ENCODE measurements around the gene SCUBE1. TPM values are rescaled to one million over a fixed set of nuclear protein-coding genes. Genes with fewer than 3 reads are reported as not detected.
A peak's percentile ranks its signal among the peaks of the same experiment; 100 is the strongest.

The SCUBE1 gene
- total and polyA plus RNA-seq, 2 donors (not counting 3 experiments of a cell fraction or from before 2014, with no cell fraction given) = 0.07 TPM; not detected in 1

GRCh38 chr22:43326331-43327156 lies 16.6 kb downstream of the SCUBE1 start:
- Histone ChIP-seq H3K9ac (replicated peaks; ENCODE audit: extremely low read depth, insufficient read depth, low read length) (no peak overlapping the region), H3K27ac (ENCODE audit: insufficient read depth, low read depth, low read length) (no peak overlapping the region), H3K9me1 (replicated peaks; ENCODE audit: control insufficient read depth, extremely low read depth, insufficient read depth, low read length) (no peaks in the 10 kb centered on the region), H3K79me2 (ENCODE audit: control insufficient read depth, insufficient read depth, low read length) (no peaks in the 10 kb centered on the region), H3K4me2 (ENCODE audit: insufficient read depth, low read length) (no peak overlapping the region), H3K36me3 (ENCODE audit: control insufficient read depth in 2 of 2, extremely low read depth in 1 of 2, insufficient read depth in 2 of 2, low read length in 2 of 2) (no peaks in the 10 kb centered on the region), H3K4me1 (ENCODE audit: control insufficient read depth, extremely low read depth, insufficient read depth, low read length) (no peaks in the 10 kb centered on the region), H3K9me3 (replicated peaks; ENCODE audit: control insufficient read depth, insufficient read depth, low read length) (no peaks in the 10 kb centered on the region), H3K27me3 (ENCODE audit: control insufficient read depth in 2 of 2, insufficient read depth in 2 of 2, low read length in 2 of 2) (peaks cover 0 to 2% of the 10 kb centered on the region in 2 experiments), H4K20me1 (replicated peaks; ENCODE audit: control insufficient read depth, extremely low read depth, insufficient read depth, low read length) (no peaks in the 10 kb centered on the region), H2AFZ (ENCODE audit: low read depth, low read length) (no peak overlapping the region), H3K4me3 (replicated peaks in 1 of 3; ENCODE audit: insufficient read depth in 1 of 3, low read depth in 1 of 3, low read length in 3 of 3) (no peak overlapping the region)
- POLR2A ChIA-PET = no interaction called here
- no peak for FAIRE-seq
- BruUV-seq (replicated peaks) = no TSS peak
- peak; percentile 41 for DNase-seq (ENCODE audit: low read depth, low spot score)
- no peak for TF ChIP-seq CTCF (IDR thresholded peaks at IDR 0.05; ENCODE audit: extremely low read depth in 1 of 2, insufficient read depth in 1 of 2, low read depth in 1 of 2, low read length in 2 of 2)
- dilution Hi-C loops (cut with MboI; ENCODE audit: extremely low pct_ligation_motif_present, low sequenced_read_pairs) (no loop called here), intact Hi-C loops (cut with micrococcal nuclease) (no loop called here)
- CTCF ChIA-PET = interaction anchor here (1.1 to 2.1 kb wide), 2 partner anchors 20 to 53 kb away, joined by 6 to 7 read pairs; no protein-coding TSS in a partner anchor

DNA sequence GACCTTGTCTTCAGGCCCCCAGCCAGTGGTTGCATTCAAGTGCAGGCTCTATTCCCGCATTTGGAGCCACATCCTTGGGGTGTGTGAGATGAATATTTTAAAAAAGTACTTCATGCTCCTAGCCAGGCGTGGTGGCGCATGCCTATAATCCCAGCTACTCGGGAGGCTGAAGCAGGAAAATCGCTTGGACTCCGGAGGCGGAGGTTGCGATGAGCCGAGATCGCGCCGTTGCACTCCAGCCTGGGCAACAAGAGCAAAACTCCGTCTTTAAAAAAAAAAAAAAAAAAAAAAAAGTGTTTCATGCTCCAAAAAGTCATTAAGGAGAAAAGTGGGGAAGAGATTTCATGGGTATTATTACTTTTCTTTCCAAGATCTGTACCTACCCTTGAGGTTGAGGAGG lies 18.0 kb downstream of the SCUBE1 start:
- dilution Hi-C loops (cut with MboI; ENCODE audit: extremely low pct_ligation_motif_present, low sequenced_read_pairs) (no loop called here), intact Hi-C loops (cut with micrococcal nuclease) (no loop called here)
- Histone ChIP-seq H3K27ac (ENCODE audit: insufficient read depth, low read depth, low read length) (no peak overlapping the region), H3K27me3 (ENCODE audit: control insufficient read depth in 2 of 2, insufficient read depth in 2 of 2, low read length in 2 of 2) (peaks cover 0 to 2% of the 10 kb centered on the region in 2 experiments), H3K79me2 (ENCODE audit: control insufficient read depth, insufficient read depth, low read length) (no peaks in the 10 kb centered on the region), H3K9me1 (replicated peaks; ENCODE audit: control insufficient read depth, extremely low read depth, insufficient read depth, low read length) (no peaks in the 10 kb centered on the region), H3K4me1 (ENCODE audit: control insufficient read depth, extremely low read depth, insufficient read depth, low read length) (no peaks in the 10 kb centered on the region), H3K4me2 (ENCODE audit: insufficient read depth, low read length) (no peak overlapping the region), H3K9ac (replicated peaks; ENCODE audit: extremely low read depth, insufficient read depth, low read length) (no peak overlapping the region), H3K4me3 (replicated peaks in 1 of 3; ENCODE audit: insufficient read depth in 1 of 3, low read depth in 1 of 3, low read length in 3 of 3) (no peak overlapping the region), H4K20me1 (replicated peaks; ENCODE audit: control insufficient read depth, extremely low read depth, insufficient read depth, low read length) (no peaks in the 10 kb centered on the region), H3K36me3 (ENCODE audit: control insufficient read depth in 2 of 2, extremely low read depth in 1 of 2, insufficient read depth in 2 of 2, low read length in 2 of 2) (no peaks in the 10 kb centered on the region), H3K9me3 (replicated peaks; ENCODE audit: control insufficient read depth, insufficient read depth, low read length) (no peaks in the 10 kb centered on the region), H2AFZ (ENCODE audit: low read depth, low read length) (no peak overlapping the region)
- no TSS peak for BruUV-seq (replicated peaks)
- TF ChIP-seq POLR2AphosphoS5 (IDR thresholded peaks at IDR 0.05; ENCODE audit: insufficient read depth, low read depth, low read length) (no peak), GATA2 (IDR thresholded peaks at IDR 0.05; ENCODE audit: insufficient read depth, insufficient read length, low read depth, low read length) (no peak), MYC (IDR thresholded peaks at IDR 0.05; ENCODE audit: low read depth, low read length) (no peak), FOS (IDR thresholded peaks at IDR 0.05; ENCODE audit: borderline replicate concordance, insufficient read depth, low read length) (no peak)
- TF ChIP-seq, protein P1, sequence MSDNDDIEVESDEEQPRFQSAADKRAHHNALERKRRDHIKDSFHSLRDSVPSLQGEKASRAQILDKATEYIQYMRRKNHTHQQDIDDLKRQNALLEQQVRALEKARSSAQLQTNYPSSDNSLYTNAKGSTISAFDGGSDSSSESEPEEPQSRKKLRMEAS (IDR thresholded peaks at IDR 0.05; ENCODE audit: insufficient read depth, insufficient read length) = no peak
- CTCF ChIA-PET = interaction anchor here (1.1 to 1.3 kb wide), 2 partner anchors 16 to 21 kb away, joined by 3 to 5 read pairs; no protein-coding TSS in a partner anchor
- DNase-seq (ENCODE audit: low read depth, low spot score) (no peak), FAIRE-seq (no peak)
- POLR2A ChIA-PET = no interaction called here

All from endothelial cell of umbilical vein (primary cell).